Endometrial microvascular endothelial cells (primary cell): Measurements from ENCODE around the gene WDR26. TPM values are rescaled to one million over a fixed set of nuclear protein-coding genes. Genes with fewer than 3 reads are reported as not detected.
"Not testable (repeated sequence)": the region's sequence is repeated elsewhere in the genome, so short reads cannot be mapped to it uniquely, and the experiment has no call there.

ENCODE experiments used
- in situ Hi-C: cut with HindIII; loops from 2 replicates; pipeline ENCODE4 v1.10.0; 2017; ENCODE audit warnings: low sequenced_read_pairs, low pct_unique_long_range_greater_than_20kb; ENCODE audit errors: inconsistent ontology term
- total RNA-seq: library from RNA; depleted of rRNA; stranded (reverse); fragments of >200 nt; gene quantifications from one replicate; pipeline ENCODE4 v1.2.3, GENCODE V29; 2015; ENCODE audit errors: inconsistent ontology term

Gene WDR26
- total RNA-seq, 1 donor from 2014 or later = 38.7 TPM

DNA sequence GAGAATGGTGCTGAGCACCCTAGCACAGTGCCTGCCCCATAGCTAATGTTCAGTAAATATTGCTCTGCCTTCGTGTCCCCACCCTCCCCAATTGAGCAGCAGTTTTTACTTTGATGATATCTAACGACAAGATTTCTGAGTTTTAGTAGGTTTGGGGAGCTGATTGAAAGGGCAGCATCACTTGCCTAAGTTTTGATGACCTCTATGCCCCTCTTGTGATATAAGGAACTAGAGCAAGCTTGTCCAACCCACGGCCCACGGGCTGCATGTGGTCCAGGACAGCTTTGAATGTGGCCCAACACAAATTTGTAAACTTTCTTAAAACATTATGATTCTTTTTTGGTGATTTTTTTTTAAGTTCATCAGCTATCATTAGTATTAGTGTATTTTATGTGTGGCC is 76.4 kb downstream of the WDR26 start:
- in situ Hi-C loops = no loop called here

DNA sequence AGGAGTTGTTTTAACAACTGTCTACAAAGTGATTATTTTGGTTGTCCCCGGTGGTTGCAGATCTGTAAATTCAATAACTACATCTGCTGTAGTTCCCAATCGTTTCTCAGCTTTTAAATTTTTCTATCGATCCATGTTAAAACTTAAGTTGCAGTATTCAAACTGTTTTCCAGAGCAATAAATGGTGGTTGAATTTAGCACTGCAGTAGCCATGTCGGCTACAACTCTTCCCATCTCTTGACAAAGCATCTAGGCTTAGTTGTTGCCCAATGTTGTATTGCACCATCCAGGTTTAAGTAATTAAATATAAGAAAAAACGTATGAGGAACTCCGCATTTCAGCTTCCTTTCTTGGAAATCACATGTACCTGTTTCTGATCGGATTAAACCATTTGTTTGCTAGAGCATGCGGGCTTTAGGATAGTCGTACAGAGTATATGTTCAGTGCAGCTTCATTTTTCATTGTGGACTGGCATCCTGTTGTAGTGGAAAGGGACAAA is 76.9 kb downstream of the WDR26 start:
- in situ Hi-C loops = no loop called here

- in situ Hi-C loops = no loop called here
Measured at GRCh38 chr1:224356685-224357625, 77.6 kb downstream of the WDR26 start, which contains the start of gene CNIH4. Gene CNIH4 (plus strand): TSS chr1:224356879. CDS start chr1:224356925, 46 bp downstream.

DNA sequence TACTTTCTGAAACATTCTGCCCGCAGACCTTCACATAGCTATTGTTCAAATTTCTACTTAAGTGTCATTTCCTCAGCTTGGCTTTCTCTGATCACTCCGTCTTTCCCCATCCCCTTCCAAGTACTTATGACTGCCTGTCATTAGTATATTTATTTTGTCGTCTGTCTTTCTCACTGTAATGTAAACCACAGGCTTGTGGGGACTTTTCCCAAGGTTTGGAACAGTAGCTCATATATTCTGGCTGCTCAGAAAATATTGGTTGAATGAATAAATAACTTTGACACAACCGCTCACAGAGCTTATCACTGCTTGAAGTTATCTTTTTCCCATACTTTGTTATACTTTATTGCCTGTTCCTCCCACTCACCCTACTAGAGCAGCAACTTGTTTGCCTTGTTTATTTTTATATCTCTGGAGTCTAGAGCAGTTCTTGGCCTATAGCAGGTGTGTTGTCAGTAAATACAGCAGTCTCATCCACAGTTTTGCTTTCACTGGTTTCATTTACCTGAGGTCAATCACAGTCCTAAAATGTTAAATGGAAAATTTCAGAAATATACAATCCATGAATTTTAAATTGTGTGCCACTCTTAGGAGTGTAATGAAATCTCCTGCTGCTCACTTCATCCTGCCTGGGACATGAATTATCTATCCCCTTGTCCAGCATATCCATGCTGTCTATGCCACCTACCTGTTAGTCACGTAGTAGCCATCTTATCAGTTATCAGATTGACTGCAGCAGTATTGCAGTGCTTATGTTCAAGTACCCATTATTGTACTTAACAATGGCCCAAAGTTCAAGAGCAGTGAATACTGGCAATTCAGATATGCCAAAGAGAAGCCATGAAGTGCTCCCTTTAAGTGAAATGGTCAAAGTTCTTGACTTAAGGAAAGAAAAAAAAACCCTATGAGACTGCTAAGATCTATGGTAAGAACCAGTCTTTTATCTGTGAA is 80.3 kb downstream of the WDR26 start:
- in situ Hi-C loops = no loop called here

GRCh38 chr1:224352436-224353085 is 82.0 kb downstream of the WDR26 start:
- in situ Hi-C loops = not testable (repeated sequence)

DNA sequence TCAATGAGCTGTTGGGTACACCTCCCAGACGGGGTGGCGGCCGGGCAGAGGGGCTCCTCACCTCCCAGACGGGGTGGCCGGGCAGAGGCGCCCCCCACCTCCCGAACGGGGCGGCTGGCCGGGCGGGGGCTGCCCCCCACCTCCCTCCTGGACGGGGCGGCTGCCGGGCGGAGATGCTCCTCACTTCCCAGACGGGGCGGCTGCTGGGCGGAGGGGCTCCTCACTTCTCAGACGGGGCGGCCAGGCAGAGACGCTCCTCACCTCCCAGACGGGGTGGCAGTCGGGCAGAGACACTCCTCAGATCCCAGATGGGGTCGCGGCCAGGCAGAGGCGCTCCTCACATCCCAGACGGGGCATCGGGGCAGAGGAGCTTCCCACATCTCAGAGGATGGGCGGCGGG is 84.9 kb downstream of the WDR26 start:
- in situ Hi-C loops = not testable (repeated sequence)

DNA sequence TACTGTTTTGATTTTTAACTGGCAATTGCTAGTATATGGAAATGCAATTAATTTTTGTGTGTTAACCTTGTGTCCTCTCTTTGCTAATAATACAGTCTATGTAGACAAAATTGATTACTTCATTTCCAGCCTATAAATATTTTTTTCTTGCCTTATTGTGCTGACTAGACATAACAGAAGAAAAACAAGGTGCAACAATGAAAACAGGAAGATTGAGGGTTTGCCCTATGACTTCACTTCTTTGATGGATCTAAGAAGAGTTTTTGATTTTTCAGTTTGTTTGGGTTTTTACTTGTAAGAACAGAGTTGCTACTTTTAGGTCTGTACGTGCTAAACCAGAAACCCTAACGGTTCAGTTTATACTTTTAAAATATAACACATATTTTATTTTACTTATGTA is 86.5 kb downstream of the WDR26 start:
- in situ Hi-C loops = no loop called here

- in situ Hi-C loops = no loop called here
Measured at GRCh38 chr1:224343679-224344078, 90.9 kb downstream of the WDR26 start.

DNA sequence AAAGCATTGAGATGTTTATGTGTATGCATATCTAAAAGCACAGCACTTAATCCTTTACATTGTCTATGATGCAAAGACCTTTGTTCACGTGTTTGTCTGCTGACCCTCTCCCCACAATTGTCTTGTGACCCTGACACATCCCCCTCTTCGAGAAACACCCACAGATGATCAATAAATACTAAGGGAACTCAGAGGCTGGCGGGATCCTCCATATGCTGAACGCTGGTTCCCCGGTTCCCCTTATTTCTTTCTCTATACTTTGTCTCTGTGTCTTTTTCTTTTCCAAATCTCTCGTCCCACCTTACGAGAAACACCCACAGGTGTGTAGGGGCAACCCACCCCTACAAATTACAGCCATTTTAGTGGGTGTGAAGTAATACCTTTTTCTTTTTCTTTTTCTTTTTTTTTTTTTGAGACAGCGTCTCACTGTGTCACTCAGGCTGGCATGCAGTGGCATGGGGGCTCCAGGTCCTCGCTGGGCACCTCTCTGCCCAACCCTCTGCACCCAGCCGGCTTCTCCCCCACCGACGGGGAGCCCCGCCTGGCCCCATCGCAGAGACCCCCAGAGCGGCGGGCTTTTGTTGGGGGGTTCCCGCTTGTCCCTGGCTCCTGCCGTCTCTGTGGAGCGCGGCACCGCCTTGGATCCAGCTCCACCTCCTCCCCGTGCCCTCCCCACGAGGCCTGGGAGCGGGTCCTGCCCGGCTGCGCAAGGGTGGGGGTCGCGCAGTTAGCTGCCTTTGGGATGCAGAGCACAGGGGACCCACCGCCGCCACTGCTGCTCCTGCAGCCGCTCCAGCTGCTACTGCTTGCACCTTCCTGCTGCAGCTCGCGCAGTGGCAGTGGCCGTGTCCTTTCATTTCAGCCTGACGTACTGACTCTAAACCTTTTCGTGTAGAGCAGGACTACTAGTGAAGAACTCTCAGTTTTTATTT is 93.9 kb downstream of the WDR26 start:
- in situ Hi-C loops = not testable (repeated sequence)

- in situ Hi-C loops = no loop called here
Measured at GRCh38 chr1:224339442-224340033, 95.1 kb downstream of the WDR26 start.

DNA sequence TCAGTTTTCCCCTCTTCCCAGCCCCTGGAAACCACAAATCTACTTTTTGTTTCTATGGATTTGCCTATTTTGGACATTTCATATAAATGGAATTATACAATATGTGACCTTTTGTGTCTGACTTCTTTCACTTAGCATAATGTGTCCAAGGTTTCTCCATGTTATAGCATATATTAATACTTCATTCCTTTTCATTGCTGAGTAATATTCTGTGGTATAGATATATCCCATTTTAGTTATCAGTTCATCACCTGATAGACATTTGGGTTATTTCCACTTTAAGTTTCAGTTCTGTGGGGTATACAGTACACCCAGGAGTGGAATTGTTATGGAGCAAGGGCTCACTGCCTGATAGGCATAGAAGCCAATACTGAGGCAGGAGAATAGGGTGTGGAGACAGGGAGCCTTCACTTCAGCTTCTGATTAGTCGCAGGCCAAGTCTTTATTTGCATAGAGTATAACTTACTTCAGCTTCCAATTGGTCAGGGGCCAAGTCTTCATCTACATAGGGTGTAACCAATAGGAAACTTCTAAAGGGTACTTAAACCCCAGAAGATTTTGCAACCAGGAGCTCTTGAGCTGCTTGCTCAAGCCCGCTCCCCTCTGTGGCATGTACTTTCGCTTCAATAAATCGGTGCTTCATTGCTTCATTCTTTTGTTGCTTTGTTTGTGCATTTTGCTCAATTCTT is 96.3 kb downstream of the WDR26 start:
- in situ Hi-C loops = no loop called here

Other genes with a start within 250 kb of the WDR26 start
- 33.8 TPM for gene NVL, start 104.6 kb downstream of the WDR26 start, total RNA-seq
- 53.8 TPM for gene CNIH4, start 77.9 kb downstream of the WDR26 start, total RNA-seq
- 1.5 TPM for gene CNIH3, start 181.5 kb upstream of the WDR26 start, total RNA-seq